ENCODE data around the gene ENPEP.

ENPEP gene

DNA sequence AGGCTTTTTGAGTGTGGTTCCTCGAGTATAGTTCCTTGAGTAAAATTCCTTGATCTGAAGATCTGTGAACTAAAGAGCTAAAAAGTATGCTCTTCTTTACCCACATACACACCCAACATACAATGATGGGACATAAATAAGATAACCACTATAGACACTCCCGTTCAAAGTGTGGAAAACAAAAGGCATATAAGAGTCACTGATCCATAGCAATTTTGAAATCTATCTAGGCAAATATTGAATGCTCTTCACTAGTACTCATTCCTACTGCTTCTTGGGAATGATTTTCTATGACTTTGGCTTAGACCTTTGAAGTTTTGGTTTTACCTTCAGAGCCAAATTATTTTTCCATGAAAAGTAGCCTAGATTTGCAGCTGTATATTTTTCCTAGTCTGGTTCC, 120.5 kb downstream of the ENPEP start:
- no peak overlapping the region for H3K14ac ChIP-seq (ENCODE audit: low read length)
- WGBS (ENCODE audit: extremely low coverage, insufficient coverage, insufficient read length) = no CpG with 5 or more reads among the region's 2 CpGs
- no peak overlapping the region for H2BK5ac ChIP-seq (ENCODE audit: low read depth, low read length, poor library complexity)
- H3K23ac ChIP-seq (ENCODE audit: low read length) = no peak overlapping the region
- H3K9me3 ChIP-seq (ENCODE audit: insufficient read depth, low read depth, low read length) = peaks cover 2% of the 10 kb centered on the region
- H3K9ac ChIP-seq (ENCODE audit: low read length) = no peak overlapping the region
- no peak overlapping the region for H2BK12ac ChIP-seq (ENCODE audit: low read length)
- H4K91ac ChIP-seq (ENCODE audit: low read depth, low read length) = no peak overlapping the region
- no peak overlapping the region for H3K27ac ChIP-seq (ENCODE audit: low read depth, low read length)
- H3K4me2 ChIP-seq (ENCODE audit: low read length) = no peak overlapping the region
- no peak overlapping the region for H2BK120ac ChIP-seq (ENCODE audit: insufficient read depth, low read length, poor library complexity)
- no peak overlapping the region for H2AK5ac ChIP-seq (ENCODE audit: low read length)
- no peaks in the 10 kb centered on the region for H3K27me3 ChIP-seq (ENCODE audit: insufficient read depth, low read length)
- H3K4ac ChIP-seq (ENCODE audit: low read depth, low read length) = no peak overlapping the region
- H4K12ac ChIP-seq (ENCODE audit: low read depth, low read length) = no peak overlapping the region
- H3K4me1 ChIP-seq (ENCODE audit: control insufficient read depth in 1 of 2, insufficient read depth in 2 of 2, low read length in 2 of 2) = no peaks in the 10 kb centered on the region
- no peak overlapping the region for H4K8ac ChIP-seq (ENCODE audit: low read depth, low read length)
- no peaks in the 10 kb centered on the region for H3K36me3 ChIP-seq (ENCODE audit: control insufficient read depth in 1 of 2, insufficient read depth in 2 of 2, low read length in 2 of 2)
- no peak for DNase-seq
- H3K4me3 ChIP-seq (ENCODE audit: low read depth, low read length) = no peak overlapping the region
- no peaks in the 10 kb centered on the region for H3K79me1 ChIP-seq (ENCODE audit: low read length)
- H3K79me2 ChIP-seq (ENCODE audit: control insufficient read depth, insufficient read depth, low read length, poor library complexity) = no peaks in the 10 kb centered on the region
- H3K18ac ChIP-seq (ENCODE audit: low read length) = no peak overlapping the region
- no peak overlapping the region for H2AFZ ChIP-seq (ENCODE audit: insufficient read depth, low read length, poor library complexity)

DNA sequence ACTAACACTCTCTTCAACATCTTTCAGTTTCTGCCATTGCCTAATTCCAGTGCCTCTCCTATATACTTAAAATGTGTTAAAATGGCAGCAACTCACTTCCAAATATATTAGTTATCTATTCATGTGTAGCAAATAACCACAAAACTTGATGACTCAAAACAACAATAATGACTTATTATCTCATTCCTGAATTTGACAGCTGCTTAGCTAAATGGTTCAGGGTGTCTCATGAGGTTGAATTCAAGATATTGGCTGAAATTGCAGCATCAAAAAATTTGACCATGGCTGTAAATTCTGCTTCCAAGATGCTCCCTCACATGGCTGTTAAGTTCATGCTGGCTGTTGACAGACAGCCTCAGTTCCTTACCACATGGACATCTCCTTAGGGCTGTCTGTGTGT, 121.6 kb downstream of the ENPEP start:
- H3K27me3 ChIP-seq (ENCODE audit: insufficient read depth, low read length) = no peaks in the 10 kb centered on the region
- no peak overlapping the region for H3K27ac ChIP-seq (ENCODE audit: low read depth, low read length)
- H3K79me2 ChIP-seq (ENCODE audit: control insufficient read depth, insufficient read depth, low read length, poor library complexity) = no peaks in the 10 kb centered on the region
- no peak overlapping the region for H2BK120ac ChIP-seq (ENCODE audit: insufficient read depth, low read length, poor library complexity)
- H2BK5ac ChIP-seq (ENCODE audit: low read depth, low read length, poor library complexity) = no peak overlapping the region
- no peak overlapping the region for H4K8ac ChIP-seq (ENCODE audit: low read depth, low read length)
- H3K18ac ChIP-seq (ENCODE audit: low read length) = no peak overlapping the region
- no peak overlapping the region for H3K9ac ChIP-seq (ENCODE audit: low read length)
- no peak overlapping the region for H4K12ac ChIP-seq (ENCODE audit: low read depth, low read length)
- H2AFZ ChIP-seq (ENCODE audit: insufficient read depth, low read length, poor library complexity) = no peak overlapping the region
- no peaks in the 10 kb centered on the region for H3K4me1 ChIP-seq (ENCODE audit: control insufficient read depth in 1 of 2, insufficient read depth in 2 of 2, low read length in 2 of 2)
- peaks cover 2% of the 10 kb centered on the region for H3K9me3 ChIP-seq (ENCODE audit: insufficient read depth, low read depth, low read length)
- no peak overlapping the region for H3K4me2 ChIP-seq (ENCODE audit: low read length)
- no peak overlapping the region for H3K4ac ChIP-seq (ENCODE audit: low read depth, low read length)
- no peak overlapping the region for H3K4me3 ChIP-seq (ENCODE audit: low read depth, low read length)
- no peak overlapping the region for H3K23ac ChIP-seq (ENCODE audit: low read length)
- H3K79me1 ChIP-seq (ENCODE audit: low read length) = no peaks in the 10 kb centered on the region
- H3K14ac ChIP-seq (ENCODE audit: low read length) = no peak overlapping the region
- no peak overlapping the region for H2BK12ac ChIP-seq (ENCODE audit: low read length)
- H4K91ac ChIP-seq (ENCODE audit: low read depth, low read length) = no peak overlapping the region
- H3K36me3 ChIP-seq (ENCODE audit: control insufficient read depth in 1 of 2, insufficient read depth in 2 of 2, low read length in 2 of 2) = no peaks in the 10 kb centered on the region
- DNase-seq = no peak
- no peak overlapping the region for H2AK5ac ChIP-seq (ENCODE audit: low read length)

DNA sequence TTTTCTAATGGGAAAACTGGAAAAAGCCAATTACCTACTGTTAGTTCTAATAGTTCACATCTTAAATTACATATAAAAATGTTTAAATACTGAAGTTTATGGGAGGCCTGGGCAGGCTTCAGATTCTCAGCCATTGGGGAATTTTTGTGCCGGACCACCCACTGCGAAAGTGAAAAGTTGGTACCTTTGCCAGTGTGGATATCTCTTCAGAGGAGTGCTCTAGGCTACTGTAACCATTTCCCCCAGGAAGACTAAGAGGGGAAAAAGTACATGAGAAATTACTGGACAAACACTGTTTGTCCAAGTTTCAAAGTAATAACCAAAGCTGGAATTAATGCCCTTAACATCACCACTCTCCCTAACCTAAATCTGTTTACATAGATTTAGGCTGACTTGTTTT, 126.1 kb downstream of the ENPEP start:
- H2BK12ac ChIP-seq (ENCODE audit: low read length) = no peak overlapping the region
- no peak overlapping the region for H4K8ac ChIP-seq (ENCODE audit: low read depth, low read length)
- H3K79me1 ChIP-seq (ENCODE audit: low read length) = no peaks in the 10 kb centered on the region
- H3K27me3 ChIP-seq (ENCODE audit: insufficient read depth, low read length) = no peaks in the 10 kb centered on the region
- DNase-seq = no peak
- H2BK120ac ChIP-seq (ENCODE audit: insufficient read depth, low read length, poor library complexity) = no peak overlapping the region
- no peak overlapping the region for H4K12ac ChIP-seq (ENCODE audit: low read depth, low read length)
- no CpG with 5 or more reads among the region's 2 CpGs for WGBS (ENCODE audit: extremely low coverage, insufficient coverage, insufficient read length)
- no peak overlapping the region for H2AFZ ChIP-seq (ENCODE audit: insufficient read depth, low read length, poor library complexity)
- peaks cover 2% of the 10 kb centered on the region for H3K9me3 ChIP-seq (ENCODE audit: insufficient read depth, low read depth, low read length)
- H4K91ac ChIP-seq (ENCODE audit: low read depth, low read length) = no peak overlapping the region
- no peaks in the 10 kb centered on the region for H3K36me3 ChIP-seq (ENCODE audit: control insufficient read depth in 1 of 2, insufficient read depth in 2 of 2, low read length in 2 of 2)
- H2BK5ac ChIP-seq (ENCODE audit: low read depth, low read length, poor library complexity) = no peak overlapping the region
- H3K4me2 ChIP-seq (ENCODE audit: low read length) = no peak overlapping the region
- H3K4me1 ChIP-seq (ENCODE audit: control insufficient read depth in 1 of 2, insufficient read depth in 2 of 2, low read length in 2 of 2) = no peaks in the 10 kb centered on the region
- no peak overlapping the region for H3K14ac ChIP-seq (ENCODE audit: low read length)
- H3K27ac ChIP-seq (ENCODE audit: low read depth, low read length) = no peak overlapping the region
- H3K9ac ChIP-seq (ENCODE audit: low read length) = no peak overlapping the region
- no peaks in the 10 kb centered on the region for H3K79me2 ChIP-seq (ENCODE audit: control insufficient read depth, insufficient read depth, low read length, poor library complexity)
- no peak overlapping the region for H3K18ac ChIP-seq (ENCODE audit: low read length)
- H3K23ac ChIP-seq (ENCODE audit: low read length) = no peak overlapping the region
- H2AK5ac ChIP-seq (ENCODE audit: low read length) = no peak overlapping the region
- no peak overlapping the region for H3K4ac ChIP-seq (ENCODE audit: low read depth, low read length)
- H3K4me3 ChIP-seq (ENCODE audit: low read depth, low read length) = no peak overlapping the region

DNA sequence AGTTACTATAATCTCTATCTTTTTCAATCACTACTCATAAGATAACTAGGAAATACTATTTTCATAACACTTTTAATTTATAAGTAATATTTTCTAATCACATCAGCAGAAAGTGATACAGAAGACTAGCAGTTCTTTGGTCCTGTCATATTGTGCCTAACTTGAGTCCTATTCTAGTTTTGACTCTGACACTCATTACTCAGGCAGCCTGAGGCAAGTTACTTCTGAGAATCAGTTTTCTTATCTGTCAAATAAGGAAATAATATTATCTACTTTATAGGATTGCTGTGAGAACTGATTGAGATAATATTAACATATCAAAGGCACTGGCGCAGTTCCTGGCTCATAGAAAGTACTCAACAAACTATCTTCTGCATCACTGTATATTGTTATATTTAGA, 129.1 kb downstream of the ENPEP start:
- Histone ChIP-seq H2BK12ac (ENCODE audit: low read length) (no peak overlapping the region), H3K23ac (ENCODE audit: low read length) (no peak overlapping the region), H3K18ac (ENCODE audit: low read length) (no peak overlapping the region), H3K27me3 (ENCODE audit: insufficient read depth, low read length) (no peaks in the 10 kb centered on the region), H3K9ac (ENCODE audit: low read length) (no peak overlapping the region), H3K4me2 (ENCODE audit: low read length) (no peak overlapping the region), H4K12ac (ENCODE audit: low read depth, low read length) (no peak overlapping the region), H4K91ac (ENCODE audit: low read depth, low read length) (no peak overlapping the region), H3K4me3 (ENCODE audit: low read depth, low read length) (no peak overlapping the region), H3K4ac (ENCODE audit: low read depth, low read length) (no peak overlapping the region), H3K36me3 (ENCODE audit: control insufficient read depth in 1 of 2, insufficient read depth in 2 of 2, low read length in 2 of 2) (no peaks in the 10 kb centered on the region), H3K27ac (ENCODE audit: low read depth, low read length) (no peak overlapping the region), H2BK120ac (ENCODE audit: insufficient read depth, low read length, poor library complexity) (no peak overlapping the region), H2BK5ac (ENCODE audit: low read depth, low read length, poor library complexity) (no peak overlapping the region), H2AFZ (ENCODE audit: insufficient read depth, low read length, poor library complexity) (no peak overlapping the region), H3K14ac (ENCODE audit: low read length) (no peak overlapping the region), H3K4me1 (ENCODE audit: control insufficient read depth in 1 of 2, insufficient read depth in 2 of 2, low read length in 2 of 2) (peaks cover 3% of the 10 kb centered on the region in 2 experiments), H3K9me3 (ENCODE audit: insufficient read depth, low read depth, low read length) (no peaks in the 10 kb centered on the region), H3K79me2 (ENCODE audit: control insufficient read depth, insufficient read depth, low read length, poor library complexity) (no peaks in the 10 kb centered on the region), H4K8ac (ENCODE audit: low read depth, low read length) (no peak overlapping the region), H3K79me1 (ENCODE audit: low read length) (no peaks in the 10 kb centered on the region), H2AK5ac (ENCODE audit: low read length) (no peak overlapping the region)
- no CpG with 5 or more reads among the region's 1 CpG for WGBS (ENCODE audit: extremely low coverage, insufficient coverage, insufficient read length)
- no peak for DNase-seq

All from trophoblast cell (in vitro differentiated cells and primary cell).